Fibroblast of lung (primary cell): Measurements from ENCODE around the gene PPP1R14D. TPM values are rescaled to one million over a fixed set of nuclear protein-coding genes. Genes with fewer than 3 reads are reported as not detected.
A peak's percentile ranks its signal among the peaks of the same experiment; 100 is the strongest.

ENCODE experiments used
- DNase-seq, 2 donors: peaks; one replicate each; pipeline versions ENCODE4 v3.0.0 to v3.0.0-alpha.2; 2010; ENCODE audit warnings: low read depth in 2 of 2
- H2AFZ ChIP-seq: 2 replicates; pipeline ENCODE4 v1.5.1; 2012; ENCODE audit warnings: low read length, control low read depth, inconsistent platforms
- H3K27ac ChIP-seq: 2 replicates; pipeline ENCODE4 v1.5.1; 2011; ENCODE audit warnings: low read length, control low read depth; ENCODE audit not compliant: insufficient read depth
- H3K27me3 ChIP-seq: 2 replicates; pipeline ENCODE4 v1.5.1; 2011; ENCODE audit warnings: mild to moderate bottlenecking, low read length; ENCODE audit not compliant: control insufficient read depth, insufficient read depth
- H3K36me3 ChIP-seq: 2 replicates; pipeline ENCODE4 v1.5.1; 2011; ENCODE audit warnings: low read length; ENCODE audit not compliant: control insufficient read depth, insufficient read depth
- H3K4me1 ChIP-seq: 2 replicates; pipeline ENCODE4 v1.5.1; 2011; ENCODE audit warnings: low read length; ENCODE audit not compliant: control insufficient read depth, insufficient read depth; ENCODE audit errors: extremely low read depth
- H3K4me2 ChIP-seq: 2 replicates; pipeline ENCODE4 v1.5.1; 2011; ENCODE audit warnings: low read length, control low read depth; ENCODE audit not compliant: insufficient read depth; ENCODE audit errors: extremely low read depth
- H3K4me3 ChIP-seq, 4 experiments: fragments of 200-600 bp in 1 of 4; sonication (generic) in 1 of 4; replicated peaks in 1 of 4; 2 replicates each; pipeline ENCODE4 v1.5.1; 2011 to 2016; ENCODE audit warnings: low read length in 4 of 4, low read depth in 3 of 4, mild to moderate bottlenecking in 3 of 4, control low read depth in 2 of 4, inconsistent platforms in 1 of 4, mixed read lengths in 1 of 4; ENCODE audit not compliant: insufficient read depth in 1 of 4; ENCODE audit errors: control extremely low read depth in 1 of 4
- H3K79me2 ChIP-seq: 2 replicates; pipeline ENCODE4 v1.5.1; 2012; ENCODE audit warnings: mild to moderate bottlenecking, low read length, inconsistent platforms; ENCODE audit not compliant: control insufficient read depth, insufficient read depth
- H3K9ac ChIP-seq: 2 replicates; pipeline ENCODE4 v1.5.1; 2011; ENCODE audit warnings: mild to moderate bottlenecking, low read length, control low read depth; ENCODE audit not compliant: insufficient read depth
- H3K9me3 ChIP-seq: 2 replicates; pipeline ENCODE4 v1.5.1; 2012; ENCODE audit warnings: low read depth, low read length; ENCODE audit not compliant: control insufficient read depth, insufficient read depth
- H4K20me1 ChIP-seq: 2 replicates; pipeline ENCODE4 v1.5.1; 2011; ENCODE audit warnings: low read length; ENCODE audit not compliant: control insufficient read depth, insufficient read depth; ENCODE audit errors: extremely low read depth
- CTCF ChIP-seq, 2 donors: IDR thresholded peaks in 1 of 2; conservative IDR thresholded peaks in 1 of 2; 1 replicate in 1 of 2; 2 replicates in 1 of 2; pipeline ENCODE4 v1.5.1; 2011 to 2012; ENCODE audit warnings: low read length in 2 of 2, control low read depth in 1 of 2, inconsistent platforms in 1 of 2, low read depth in 1 of 2, mild to moderate bottlenecking in 1 of 2
- EZH2 ChIP-seq: IDR thresholded peaks from 2 replicates; pipeline ENCODE4 v1.5.1; 2012; ENCODE audit warnings: low read length, control low read depth, mild to moderate bottlenecking; ENCODE audit errors: missing control alignments
- polyA plus RNA-seq, 2 donors: library from polyadenylated mRNA; depleted of rRNA in 1 of 2; stranded (reverse) in 1 of 2; unstranded in 1 of 2; fragments of >200 nt; gene quantifications; 2 replicates each; pipeline ENCODE4 v1.2.1, GENCODE V29; 2011 to 2012; ENCODE audit warnings: missing spikeins in 1 of 2
- total RNA-seq: library from RNA; depleted of rRNA; stranded (reverse); fragments of >200 nt; gene quantifications from 2 replicates; pipeline ENCODE4 v1.2.1, GENCODE V29; 2014

Gene PPP1R14D
- total and polyA plus RNA-seq, 2 donors (not counting 1 experiment from before 2014, with no cell fraction given), result not detected

GRCh38 chr15:40845036-40845435 is 16.5 kb upstream of the PPP1R14D start:
- peaks cover 41% of the 10 kb centered on the region for H3K27me3 ChIP-seq
- no peaks in the 10 kb centered on the region for H3K4me1 ChIP-seq
- no peak overlapping the region for H3K9ac ChIP-seq
- no peaks in the 10 kb centered on the region for H3K36me3 ChIP-seq
- H3K27ac ChIP-seq, result no peak overlapping the region
- no peak overlapping the region for H2AFZ ChIP-seq
- no peaks in the 10 kb centered on the region for H4K20me1 ChIP-seq
- H3K9me3 ChIP-seq, result no peaks in the 10 kb centered on the region
- no peak for DNase-seq
- H3K4me2 ChIP-seq, result peak overlapping the region; percentile 66
- H3K79me2 ChIP-seq, result no peaks in the 10 kb centered on the region
- H3K4me3 ChIP-seq, result peak overlapping the region in 2 of 4 experiments; percentile 29 to 35
- TF ChIP-seq EZH2, result no peak
- TF ChIP-seq CTCF (conservative IDR thresholded peaks at IDR 0.05 in 1 of 2, IDR thresholded peaks at IDR 0.05 in 1 of 2; ENCODE audit: low read depth in 1 of 2, low read length in 2 of 2), result no peak

GRCh38 chr15:40844696-40845030 is 16.2 kb upstream of the PPP1R14D start:
- H3K79me2 ChIP-seq, result no peaks in the 10 kb centered on the region

More at GRCh38 chr15:40844696-40845030, 16.2 kb upstream of the PPP1R14D start:
- Histone ChIP-seq H3K4me1 (no peaks in the 10 kb centered on the region), H4K20me1 (no peaks in the 10 kb centered on the region), H3K4me2 (peak overlapping the region; percentile 66), H3K4me3 (peak overlapping the region in 2 of 4 experiments; percentile 29 to 35), H3K27ac (no peak overlapping the region), H2AFZ (peak overlapping the region; percentile 33), H3K27me3 (peaks cover 41% of the 10 kb centered on the region), H3K9ac (no peak overlapping the region), H3K36me3 (no peaks in the 10 kb centered on the region), H3K9me3 (no peaks in the 10 kb centered on the region)
- DNase-seq, result peak in 1 of 2 donors; percentile 16
- TF ChIP-seq EZH2 (peak; percentile 78), CTCF (conservative IDR thresholded peaks at IDR 0.05 in 1 of 2, IDR thresholded peaks at IDR 0.05 in 1 of 2; ENCODE audit: low read depth in 1 of 2, low read length in 2 of 2) (no peak)
